HepG2 (cell line): ENCODE measurements around the gene NUDT13. TPM values are rescaled to one million over a fixed set of nuclear protein-coding genes. Genes with fewer than 3 reads are reported as not detected.

ENCODE experiments used
- ATAC-seq: fragments of 200-7000 bp; cut with Tn5 transposase; 3 replicates; pipeline ENCODE4 v1.9.1; 2020; ENCODE audit warnings: mild to moderate bottlenecking, moderate library complexity
- BruUV-seq: library from RNA; stranded (reverse); fragments of 400-500 nt; replicated peaks from 2 replicates; lab custom pipeline; 2021; lab: Mats Ljungman, UMichigan
- CTCF ChIA-PET: fragments of 300-600 bp; formaldehyde crosslinking; extraction: SDS; loops from one replicate; lab custom pipeline; 2021; ENCODE audit warnings: low total read pairs, inconsistent platforms, low intra/inter-chr PET ratio; lab: Yijun Ruan, JAX
- POLR2A ChIA-PET: fragments of 350-600 bp; sonication (Branson Sonifier 250); formaldehyde crosslinking; loops from one replicate; lab custom pipeline; 2020; ENCODE audit warnings: antibody characterized with exemption, inconsistent platforms; lab: Yijun Ruan, JAX
- DNase-seq: peaks from one replicate; pipeline ENCODE4 v3.0.0-alpha.2; 2015; ENCODE audit warnings: low spot score
- FAIRE-seq: peaks from 3 replicates; lab custom pipeline; 2011; peaks lifted over from hg19 to GRCh38; lab: Jason Lieb, UNC
- H2AFZ ChIP-seq: one replicate; pipeline ENCODE4 v1.6.1; 2011; ENCODE audit warnings: low read length, inconsistent platforms
- H3K27ac ChIP-seq: fragments of 300-600 bp; 3 replicates; pipeline ENCODE4 v1.8.0; 2011; ENCODE audit warnings: mixed run types, mild to moderate bottlenecking, mixed read lengths, low read length, inconsistent platforms; ENCODE audit not compliant: insufficient read depth; ENCODE audit errors: extremely low read length
- H3K27me3 ChIP-seq, 2 experiments: fragments of 200-600 bp in 1 of 2; 2 replicates in 1 of 2; 3 replicates in 1 of 2; pipeline versions ENCODE4 v1.6.0 to v1.8.0; 2011; ENCODE audit warnings: low read length in 2 of 2, mild to moderate bottlenecking in 2 of 2, moderate library complexity in 2 of 2, inconsistent platforms in 1 of 2; ENCODE audit not compliant: insufficient read depth in 2 of 2, control insufficient read depth in 1 of 2
- H3K36me3 ChIP-seq, 2 experiments: fragments of 200-600 bp in 1 of 2; replicated peaks in 1 of 2; 2 replicates in 1 of 2; 3 replicates in 1 of 2; pipeline versions ENCODE4 v1.5.1 to v1.8.0; 2011; ENCODE audit warnings: low read length in 2 of 2, inconsistent platforms in 1 of 2; ENCODE audit not compliant: insufficient read depth in 2 of 2, control insufficient read depth in 1 of 2
- H3K4me1 ChIP-seq: 2 replicates; pipeline ENCODE4 v1.5.1; 2012; ENCODE audit warnings: low read length, inconsistent platforms; ENCODE audit not compliant: insufficient read depth
- H3K4me2 ChIP-seq: 2 replicates; pipeline ENCODE4 v1.6.0; 2011; ENCODE audit warnings: low read depth, low read length, inconsistent platforms
- H3K4me3 ChIP-seq, 3 experiments: fragments of 200-600 bp in 1 of 3; sonication (generic), shearing (Covaris generic) in 1 of 3; replicated peaks in 1 of 3; 2 replicates each; pipeline ENCODE4 v1.5.1; 2011 to 2016; ENCODE audit warnings: low read length in 3 of 3, inconsistent platforms in 2 of 3, low read depth in 2 of 3, mild to moderate bottlenecking in 2 of 3, control low read depth in 1 of 3, mixed read lengths in 1 of 3; ENCODE audit not compliant: insufficient read depth in 1 of 3
- H3K79me2 ChIP-seq: one replicate; pipeline ENCODE4 v1.6.1; 2011; ENCODE audit warnings: low read length, inconsistent platforms; ENCODE audit not compliant: insufficient read depth
- H3K9ac ChIP-seq: 2 replicates; pipeline ENCODE4 v1.6.0; 2011; ENCODE audit warnings: mild to moderate bottlenecking, low read depth, low read length, inconsistent platforms; ENCODE audit not compliant: insufficient read depth
- H3K9me3 ChIP-seq: 2 replicates; pipeline ENCODE4 v1.5.1; 2012; ENCODE audit warnings: mild to moderate bottlenecking, low read length
- H4K20me1 ChIP-seq: 2 replicates; pipeline ENCODE4 v1.6.0; 2011; ENCODE audit warnings: inconsistent platforms, mild to moderate bottlenecking, low read length, moderate library complexity; ENCODE audit not compliant: insufficient read depth
- ARID3A ChIP-seq: IDR thresholded peaks from 2 replicates; pipeline ENCODE4 v1.6.1; 2012; ENCODE audit warnings: low read depth, low read length, improper control_type of control experiment
- CBX5 ChIP-seq: sonication (generic); formaldehyde crosslinking; IDR thresholded peaks from 2 replicates; pipeline ENCODE4 v1.4.0; 2020; ENCODE audit warnings: missing genetic modification reagents, borderline replicate concordance
- RARG ChIP-seq: sonication (generic); formaldehyde crosslinking; IDR thresholded peaks from 2 replicates; pipeline ENCODE4 v1.4.0; 2020; ENCODE audit warnings: low read depth, mild to moderate bottlenecking, missing genetic modification reagents
- RFXANK ChIP-seq: IDR thresholded peaks from 2 replicates; pipeline ENCODE4 v1.6.1; 2016
- TBP ChIP-seq: sonication (generic); formaldehyde crosslinking; IDR thresholded peaks from 2 replicates; pipeline ENCODE4 v1.5.0; 2020; ENCODE audit warnings: missing genetic modification reagents
- TEAD3 ChIP-seq: optimal IDR thresholded peaks from 2 replicates; pipeline ENCODE3; 2016; ENCODE audit warnings: borderline replicate concordance
- ZNF292 ChIP-seq: sonication (generic); formaldehyde crosslinking; IDR thresholded peaks from 2 replicates; pipeline ENCODE4 v1.8.1; 2022; ENCODE audit warnings: mild to moderate bottlenecking, low read depth, missing genetic modification reagents, borderline replicate concordance
- ZNF562 ChIP-seq: sonication (generic); formaldehyde crosslinking; IDR thresholded peaks from 2 replicates; pipeline ENCODE4 v1.8.0; 2022; ENCODE audit warnings: missing genetic modification reagents, borderline replicate concordance
- ZNF616 ChIP-seq: sonication (generic); formaldehyde crosslinking; IDR thresholded peaks from 2 replicates; pipeline ENCODE4 v1.5.0; 2020; ENCODE audit warnings: low read depth, mild to moderate bottlenecking, missing genetic modification reagents
- ZNF75D ChIP-seq: sonication (generic); formaldehyde crosslinking; IDR thresholded peaks from 2 replicates; pipeline ENCODE4 v1.8.1; 2023; ENCODE audit warnings: missing genetic modification reagents, mild to moderate bottlenecking, borderline replicate concordance
- WGBS: methylation state at CpG from one replicate; pipeline ENCODE4 v1.1.6; 2017; ENCODE audit warnings: low lambda C conversion rate; 5-methylcytosine and 5-hydroxymethylcytosine counted together
- in situ Hi-C: cut with HindIII; loops from 2 replicates; pipeline ENCODE4 v1.10.0; 2017; ENCODE audit warnings: low pct_unique_long_range_greater_than_20kb; ENCODE audit not compliant: extremely low pct_ligation_motif_present
- intact Hi-C: fragments of 100-400 bp; cut with micrococcal nuclease; formaldehyde crosslinking; loops from one replicate; pipeline ENCODE4 v1.10.0; 2022; ENCODE audit not compliant: unreplicated experiment
- polyA plus RNA-seq, 8 experiments: library from polyadenylated mRNA; depleted of rRNA in 3 of 8; stranded (reverse) in 7 of 8; unstranded in 1 of 8; fragments of >200 nt; fragmentation: Illumina TruSeq in 4 of 8; extraction: Trizol in 4 of 8; gene quantifications; 2 replicates each; pipeline versions ENCODE4 v1.2.1 to v1.2.3, GENCODE V29; 2011 to 2016; ENCODE audit warnings: low read depth in 4 of 8, missing spikeins in 1 of 8, mixed read lengths in 1 of 8; ENCODE audit not compliant: insufficient read depth in 1 of 8
- total RNA-seq, 5 experiments: library from RNA; depleted of rRNA; stranded (reverse); fragments of >200 nt; fragmentation: Illumina TruSeq; extraction: Trizol; gene quantifications; 2 replicates each; pipeline ENCODE4 v1.2.3, GENCODE V29; 2016; ENCODE audit warnings: low read depth in 1 of 5
- TF ChIP-seq, protein P1 (sequence below): sonication (generic); formaldehyde crosslinking; IDR thresholded peaks from 2 replicates; pipeline ENCODE4 v1.4.0; 2020; ENCODE audit warnings: missing genetic modification reagents

NUDT13 gene
- total and polyA plus RNA-seq, 2 of the 13 experiments (the other 11 are each of a cell fraction or from before 2014, with no cell fraction given) = 4.2 to 6.5 TPM

- Histone ChIP-seq H3K79me2 (no peaks in the 10 kb centered on the region), H3K4me1 (peaks cover 2% of the 10 kb centered on the region), H3K27ac (no peak overlapping the region), H2AFZ (no peak overlapping the region), H4K20me1 (no peaks in the 10 kb centered on the region), H3K27me3 (no peaks in the 10 kb centered on the region), H3K9ac (no peak overlapping the region), H3K36me3 (0 out of 5 replicates have a peak, but pooled peaks cover 0 to 3% of the 10 kb centered on the region in 2 experiments), H3K4me3 (no peak overlapping the region), H3K4me2 (no peak overlapping the region), H3K9me3 (no peaks in the 10 kb centered on the region)
- intact Hi-C loops (no loop called here), in situ Hi-C loops (no loop called here)
- no peak for DNase-seq
- BruUV-seq = no TSS peak
- TF ChIP-seq RFXANK (CRISPR knock-in tag) = no peak
- TF ChIP-seq ARID3A = no peak
- TF ChIP-seq TBP (CRISPR knock-in tag) = no peak
- TF ChIP-seq TEAD3 (CRISPR knock-in tag) = no peak
- no peak for TF ChIP-seq RARG (CRISPR knock-in tag)
- TF ChIP-seq ZNF616 (CRISPR knock-in tag) = no peak
- no peak for TF ChIP-seq CBX5
- TF ChIP-seq ZNF562 (CRISPR knock-in tag) = no peak
- no peak for TF ChIP-seq ZNF75D (CRISPR knock-in tag)
- TF ChIP-seq, protein P1, sequence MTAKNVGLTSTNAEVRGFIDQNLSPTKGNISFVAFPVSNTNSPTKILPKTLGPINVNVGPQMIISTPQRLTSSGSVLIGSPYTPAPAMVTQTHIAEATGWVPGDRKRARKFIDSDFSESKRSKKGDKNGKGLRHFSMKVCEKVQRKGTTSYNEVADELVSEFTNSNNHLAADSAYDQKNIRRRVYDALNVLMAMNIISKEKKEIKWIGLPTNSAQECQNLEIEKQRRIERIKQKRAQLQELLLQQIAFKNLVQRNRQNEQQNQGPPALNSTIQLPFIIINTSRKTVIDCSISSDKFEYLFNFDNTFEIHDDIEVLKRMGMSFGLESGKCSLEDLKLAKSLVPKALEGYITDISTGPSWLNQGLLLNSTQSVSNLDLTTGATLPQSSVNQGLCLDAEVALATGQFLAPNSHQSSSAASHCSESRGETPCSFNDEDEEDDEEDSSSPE (CRISPR knock-in tag) = no peak
- no peak for TF ChIP-seq ZNF292 (CRISPR knock-in tag)
- POLR2A ChIA-PET = interaction anchor here (6.1 kb wide), 1 partner anchor 9 kb away, joined by 72 read pairs; the partner anchor contains the start of gene P4HA1
- no peak for FAIRE-seq
- CTCF ChIA-PET = no interaction called here
- 95% methylated on average over 3 of the region's 3 CpGs for WGBS
- no peak for ATAC-seq
Measured at GRCh38 chr10:73106301-73106700, 4.0 kb upstream of the NUDT13 start.
